HepG2 (cell line): ENCODE data around the gene CNTFR. TPM values are rescaled to one million over a fixed set of nuclear protein-coding genes. Genes with fewer than 3 reads are reported as not detected.

Experiments used
- ARNT2 ChIP-seq: sonication (generic); formaldehyde crosslinking; IDR thresholded peaks from 2 replicates; pipeline ENCODE4 v1.8.0; 2022; ENCODE audit warnings: mild to moderate bottlenecking, low read depth, missing genetic modification reagents, moderate library complexity
- BORCS8-MEF2B ChIP-seq: sonication (generic); formaldehyde crosslinking; IDR thresholded peaks from 2 replicates; pipeline ENCODE4 v1.8.0; 2022; ENCODE audit warnings: mild to moderate bottlenecking, missing genetic modification reagents
- DZIP1 ChIP-seq: sonication (generic); formaldehyde crosslinking; IDR thresholded peaks from 2 replicates; pipeline ENCODE4 v1.5.0; 2020; ENCODE audit warnings: mild to moderate bottlenecking, missing genetic modification reagents
- FOXA1 ChIP-seq, 2 experiments: fragments of 450-650 bp in 1 of 2; sonication (generic) in 1 of 2; formaldehyde crosslinking in 1 of 2; IDR thresholded peaks; 2 replicates each; pipeline versions ENCODE4 v1.4.0 to v1.6.1; 2016 to 2020; ENCODE audit warnings: missing genetic modification reagents in 1 of 2
- GATAD2A ChIP-seq: IDR thresholded peaks from 2 replicates; pipeline ENCODE4 v1.6.1; 2016
- GPN1 ChIP-seq: sonication (generic); formaldehyde crosslinking; IDR thresholded peaks from 2 replicates; pipeline ENCODE4 v1.5.1; 2020; ENCODE audit warnings: missing genetic modification reagents, borderline replicate concordance
- HES4 ChIP-seq: sonication (generic); formaldehyde crosslinking; IDR thresholded peaks from 2 replicates; pipeline ENCODE4 v1.9.0; 2021; ENCODE audit warnings: mild to moderate bottlenecking, missing genetic modification reagents, borderline replicate concordance
- LCORL ChIP-seq, 2 experiments: fragments of 450-650 bp in 1 of 2; sonication (generic) in 1 of 2; formaldehyde crosslinking in 1 of 2; IDR thresholded peaks; 2 replicates each; pipeline versions ENCODE4 v1.5.0 to v1.6.1; 2017 to 2020; ENCODE audit warnings: antibody characterized with exemption in 1 of 2, missing genetic modification reagents in 1 of 2
- SPEN ChIP-seq: sonication (generic); formaldehyde crosslinking; IDR thresholded peaks from 2 replicates; pipeline ENCODE4 v1.5.1; 2020; ENCODE audit warnings: low read depth, mild to moderate bottlenecking, missing genetic modification reagents
- SRF ChIP-seq: IDR thresholded peaks from 2 replicates; pipeline ENCODE4 v1.6.1; 2011; ENCODE audit warnings: mild to moderate bottlenecking, low read depth, low read length, moderate library complexity
- SSRP1 ChIP-seq: IDR thresholded peaks from 2 replicates; pipeline ENCODE4 v1.6.1; 2016; ENCODE audit warnings: control low read depth
- THAP11 ChIP-seq: IDR thresholded peaks from 2 replicates; pipeline ENCODE4 v1.6.1; 2016; ENCODE audit warnings: missing biosample characterization, missing genetic modification reagents
- ZBED4 ChIP-seq: sonication (generic); formaldehyde crosslinking; IDR thresholded peaks from 2 replicates; pipeline ENCODE4 v1.4.0; 2020; ENCODE audit warnings: missing genetic modification reagents, borderline replicate concordance
- ZFX ChIP-seq: sonication (generic); formaldehyde crosslinking; IDR thresholded peaks from 2 replicates; pipeline ENCODE4 v1.4.0; 2020; ENCODE audit warnings: mild to moderate bottlenecking, low read depth, missing genetic modification reagents, moderate library complexity
- ZNF18 ChIP-seq: sonication (generic); formaldehyde crosslinking; IDR thresholded peaks from 2 replicates; pipeline ENCODE4 v1.8.0; 2022; ENCODE audit warnings: mild to moderate bottlenecking, missing genetic modification reagents; ENCODE audit not compliant: insufficient replicate concordance
- ZNF180 ChIP-seq: sonication (generic); formaldehyde crosslinking; IDR thresholded peaks from 2 replicates; pipeline ENCODE4 v1.4.0; 2020; ENCODE audit warnings: low read depth, missing genetic modification reagents, borderline replicate concordance
- ZNF224 ChIP-seq: sonication (generic); formaldehyde crosslinking; IDR thresholded peaks from 2 replicates; pipeline ENCODE4 v1.5.0; 2020; ENCODE audit warnings: mild to moderate bottlenecking, missing genetic modification reagents
- ZNF30 ChIP-seq: sonication (generic); formaldehyde crosslinking; IDR thresholded peaks from 2 replicates; pipeline ENCODE4 v1.5.0; 2020; ENCODE audit warnings: mild to moderate bottlenecking, missing genetic modification reagents
- ZNF337 ChIP-seq: sonication (generic); formaldehyde crosslinking; IDR thresholded peaks from 2 replicates; pipeline ENCODE4 v1.5.1; 2020; ENCODE audit warnings: missing genetic modification reagents, low read depth, mild to moderate bottlenecking, borderline replicate concordance
- ZNF619 ChIP-seq: sonication (generic); formaldehyde crosslinking; IDR thresholded peaks from 2 replicates; pipeline ENCODE4 v1.4.0; 2020; ENCODE audit warnings: mild to moderate bottlenecking, missing genetic modification reagents
- ZSCAN22 ChIP-seq: sonication (generic); formaldehyde crosslinking; IDR thresholded peaks from 2 replicates; pipeline ENCODE4 v1.4.0; 2020; ENCODE audit warnings: mild to moderate bottlenecking, missing genetic modification reagents
- polyA plus RNA-seq, 8 experiments: library from polyadenylated mRNA; depleted of rRNA in 3 of 8; stranded (reverse) in 7 of 8; unstranded in 1 of 8; fragments of >200 nt; fragmentation: Illumina TruSeq in 4 of 8; extraction: Trizol in 4 of 8; gene quantifications; 2 replicates each; pipeline versions ENCODE4 v1.2.1 to v1.2.3, GENCODE V29; 2011 to 2016; ENCODE audit warnings: low read depth in 4 of 8, missing spikeins in 1 of 8, mixed read lengths in 1 of 8; ENCODE audit not compliant: insufficient read depth in 1 of 8
- total RNA-seq, 5 experiments: library from RNA; depleted of rRNA; stranded (reverse); fragments of >200 nt; fragmentation: Illumina TruSeq; extraction: Trizol; gene quantifications; 2 replicates each; pipeline ENCODE4 v1.2.3, GENCODE V29; 2016; ENCODE audit warnings: low read depth in 1 of 5

The CNTFR gene
- total and polyA plus RNA-seq, 2 of the 13 experiments (the other 11 are each of a cell fraction or from before 2014, with no cell fraction given): not detected

- peak; percentile 31; the same call in 1 of the 2 replicates for TF ChIP-seq THAP11 (CRISPR knock-in tag)
- TF ChIP-seq ZNF180 (CRISPR knock-in tag): no peak
- peak; percentile 61; the same call in 1 of the 2 replicates for TF ChIP-seq SPEN (CRISPR knock-in tag)
- TF ChIP-seq ZFX (CRISPR knock-in tag): peak; percentile 44; the same call in 1 of the 2 replicates
- TF ChIP-seq SSRP1: no peak
- no peak for TF ChIP-seq ZBED4
- TF ChIP-seq LCORL (IDR thresholded peaks at IDR 0.05): no peak
- 0 out of 2 replicates have a peak, but pooled peaks have one; percentile 7 for TF ChIP-seq LCORL (CRISPR knock-in tag; IDR thresholded peaks at IDR 0.05)
- no peak for TF ChIP-seq DZIP1 (CRISPR knock-in tag)
- TF ChIP-seq ARNT2 (CRISPR knock-in tag): peak; percentile 79
- no peak for TF ChIP-seq ZNF337 (CRISPR knock-in tag)
- no peak for TF ChIP-seq SRF
- TF ChIP-seq ZNF224 (CRISPR knock-in tag): no peak
- no peak for TF ChIP-seq GPN1 (CRISPR knock-in tag)
- TF ChIP-seq ZNF619: no peak
- TF ChIP-seq FOXA1 (IDR thresholded peaks at IDR 0.05): no peak
- no peak for TF ChIP-seq FOXA1 (CRISPR knock-in tag; IDR thresholded peaks at IDR 0.05)
- TF ChIP-seq HES4 (CRISPR knock-in tag): no peak
- no peak for TF ChIP-seq GATAD2A (CRISPR knock-in tag)
- no peak for TF ChIP-seq ZSCAN22
- TF ChIP-seq ZNF30 (CRISPR knock-in tag): no peak
- TF ChIP-seq BORCS8-MEF2B: no peak
- TF ChIP-seq ZNF18 (CRISPR knock-in tag): no peak
Measured at GRCh38 chr9:34522971-34523797, 66.3 kb downstream of the CNTFR start, which contains the start of gene ENHO (continued).
